ENCODE data around the gene HKDC1. TPM values are rescaled to one million over a fixed set of nuclear protein-coding genes. Genes with fewer than 3 reads are reported as not detected.

Gene HKDC1
- total RNA-seq, 4 donors from 2014 or later = 0.13 to 0.15 TPM; not detected in 2

DNA sequence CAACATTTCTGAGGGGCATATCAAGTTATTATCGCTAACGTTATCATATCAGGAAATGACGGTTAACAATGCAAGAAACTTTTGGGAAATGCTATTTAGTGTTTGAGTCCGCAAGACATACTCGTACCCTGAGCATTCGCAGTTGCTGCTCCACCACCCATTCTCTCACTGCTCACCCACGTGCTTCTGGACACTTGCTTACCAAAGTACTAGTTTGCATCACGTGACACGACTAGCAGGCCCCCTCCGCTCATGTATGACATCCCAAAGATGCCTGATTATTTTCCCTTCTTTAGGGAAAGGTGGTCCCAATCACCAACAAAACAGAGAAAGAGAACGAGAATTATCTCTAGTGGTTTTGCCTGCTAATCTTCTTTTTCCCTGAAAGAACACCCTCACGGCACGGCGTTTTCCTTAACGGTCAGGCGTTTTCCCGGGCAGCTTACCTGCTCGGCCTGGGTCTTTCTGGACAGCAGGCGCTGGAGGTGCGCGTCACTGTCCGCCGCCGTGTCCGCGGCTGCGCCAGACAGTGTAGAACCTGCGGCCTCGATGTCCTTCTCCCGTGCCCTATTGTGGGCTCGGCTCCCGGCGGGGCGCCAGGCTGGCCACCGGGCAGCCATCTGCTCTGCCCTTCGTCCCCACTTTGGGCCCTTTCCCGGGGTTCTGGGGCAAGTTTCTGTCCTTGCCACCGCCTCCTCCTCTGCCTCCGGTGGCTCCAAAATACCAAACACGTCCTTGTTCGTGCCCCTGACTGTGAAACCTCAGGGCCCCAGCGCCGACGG lies 40.2 kb upstream of the HKDC1 start, which contains the start of gene SUPV3L1:
Gene SUPV3L1 (plus strand): TSS at position 492 of the 782 bp plus-strand sequence. CDS start 58 bp downstream, at position 550.
- Histone ChIP-seq H3K4me1 (peaks cover 31% of the 10 kb centered on the region), H3K36me3 (peaks cover 5% of the 10 kb centered on the region), H3K27ac (peak within 1 kb of the TSS; percentile 95), H3K9me3 (no peaks in the 10 kb centered on the region), H3K4me3 (peak within 1 kb of the TSS; percentile 91), H3K27me3 (no peaks in the 10 kb centered on the region)
- TF ChIP-seq EP300 (IDR thresholded peaks at IDR 0.05) = no peak
- TF ChIP-seq POLR2AphosphoS5 (IDR thresholded peaks at IDR 0.05) = peak; percentile 53 to 93 (median 80)
- peak; percentile 34 to 81 for TF ChIP-seq POLR2A (IDR thresholded peaks at IDR 0.05)
- TF ChIP-seq, protein P1, sequence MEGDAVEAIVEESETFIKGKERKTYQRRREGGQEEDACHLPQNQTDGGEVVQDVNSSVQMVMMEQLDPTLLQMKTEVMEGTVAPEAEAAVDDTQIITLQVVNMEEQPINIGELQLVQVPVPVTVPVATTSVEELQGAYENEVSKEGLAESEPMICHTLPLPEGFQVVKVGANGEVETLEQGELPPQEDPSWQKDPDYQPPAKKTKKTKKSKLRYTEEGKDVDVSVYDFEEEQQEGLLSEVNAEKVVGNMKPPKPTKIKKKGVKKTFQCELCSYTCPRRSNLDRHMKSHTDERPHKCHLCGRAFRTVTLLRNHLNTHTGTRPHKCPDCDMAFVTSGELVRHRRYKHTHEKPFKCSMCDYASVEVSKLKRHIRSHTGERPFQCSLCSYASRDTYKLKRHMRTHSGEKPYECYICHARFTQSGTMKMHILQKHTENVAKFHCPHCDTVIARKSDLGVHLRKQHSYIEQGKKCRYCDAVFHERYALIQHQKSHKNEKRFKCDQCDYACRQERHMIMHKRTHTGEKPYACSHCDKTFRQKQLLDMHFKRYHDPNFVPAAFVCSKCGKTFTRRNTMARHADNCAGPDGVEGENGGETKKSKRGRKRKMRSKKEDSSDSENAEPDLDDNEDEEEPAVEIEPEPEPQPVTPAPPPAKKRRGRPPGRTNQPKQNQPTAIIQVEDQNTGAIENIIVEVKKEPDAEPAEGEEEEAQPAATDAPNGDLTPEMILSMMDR (IDR thresholded peaks at IDR 0.05) = no peak
- under 1% methylated on average over 33 of the region's 44 CpGs for WGBS
- peak; percentile 94 for DNase-seq (ENCODE audit: low spot score in 2 of 2)

DNA sequence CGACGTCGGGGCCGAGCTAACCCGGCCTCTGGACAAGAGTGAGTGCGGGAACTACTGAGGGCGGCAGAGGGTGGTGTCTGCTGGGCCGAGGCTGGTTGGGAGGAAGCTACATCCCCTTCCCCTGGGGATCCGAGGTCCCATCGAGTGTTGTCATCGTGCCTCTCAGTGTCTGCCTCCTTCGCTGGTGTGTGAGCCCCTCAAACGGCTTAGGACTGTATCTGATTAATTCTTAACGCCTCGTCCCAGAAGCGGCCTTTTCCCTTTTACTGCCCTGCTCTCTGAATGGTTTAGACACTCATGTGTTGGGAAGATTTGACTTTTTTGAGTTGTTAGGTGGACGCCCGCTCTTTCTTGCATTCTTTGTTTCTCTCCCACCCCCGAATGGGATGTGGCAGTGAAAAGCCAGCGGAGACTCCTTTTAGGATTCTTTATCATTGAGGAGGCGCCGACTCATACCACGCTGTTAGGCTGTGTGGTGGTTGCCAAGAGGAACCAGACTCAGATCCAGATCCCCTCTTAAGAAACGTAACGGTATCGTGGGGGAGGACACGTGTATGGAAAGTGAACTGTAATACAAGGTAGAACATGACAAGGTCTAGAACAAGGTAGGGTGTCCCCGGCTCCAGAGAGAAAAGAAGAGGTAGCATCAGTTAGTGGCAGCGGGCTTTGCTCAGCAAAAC lies 39.5 kb upstream of the HKDC1 start:
- WGBS = 6% methylated on average over 21 of the region's 29 CpGs
- TF ChIP-seq, protein P1 (IDR thresholded peaks at IDR 0.05) = no peak
- TF ChIP-seq POLR2AphosphoS5 (IDR thresholded peaks at IDR 0.05) (no peak), EP300 (IDR thresholded peaks at IDR 0.05) (no peak), POLR2A (IDR thresholded peaks at IDR 0.05) (no peak)
- H3K27me3 ChIP-seq = no peaks in the 10 kb centered on the region

DNA sequence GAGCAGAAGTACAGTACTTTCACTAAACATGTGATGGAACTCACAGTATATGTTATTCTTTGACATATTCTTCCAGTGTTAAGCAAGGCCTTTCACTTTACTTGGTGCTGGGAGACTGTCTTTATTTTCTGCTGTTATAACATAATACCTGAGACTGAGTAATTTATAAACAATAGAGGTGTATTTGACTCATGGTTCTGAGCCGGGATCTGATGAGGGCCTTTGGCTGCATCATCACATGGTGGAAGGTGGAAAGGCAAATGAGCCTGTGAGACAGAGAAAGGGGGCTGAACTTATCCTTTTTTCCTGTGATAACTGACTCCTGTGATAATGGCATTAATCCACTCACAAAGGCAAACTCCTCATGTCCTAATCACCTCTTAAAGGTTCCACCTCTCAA lies 38.7 kb upstream of the HKDC1 start:
- H3K4me3 ChIP-seq = peak overlapping the region; percentile 91
- H3K4me1 ChIP-seq = peaks cover 31% of the 10 kb centered on the region
- H3K9me3 ChIP-seq = no peaks in the 10 kb centered on the region
- TF ChIP-seq, protein P1 (IDR thresholded peaks at IDR 0.05) = no peak
- no peak for TF ChIP-seq POLR2A (IDR thresholded peaks at IDR 0.05)
- no peak for TF ChIP-seq EP300 (IDR thresholded peaks at IDR 0.05)
- no peak for TF ChIP-seq POLR2AphosphoS5 (IDR thresholded peaks at IDR 0.05)
- no peaks in the 10 kb centered on the region for H3K27me3 ChIP-seq
- 64% methylated on average over 1 of the region's 1 CpG for WGBS
- no peak overlapping the region for H3K27ac ChIP-seq
- no peak for DNase-seq (ENCODE audit: low spot score in 2 of 2)
- peaks cover 12% of the 10 kb centered on the region for H3K36me3 ChIP-seq

More for the DNA sequence above, 39.5 kb upstream of the HKDC1 start:
- H3K36me3 ChIP-seq = peaks cover 5% of the 10 kb centered on the region
- no peak for DNase-seq (ENCODE audit: low spot score in 2 of 2)
- H3K27ac ChIP-seq = peak overlapping the region; percentile 95
- peaks cover 31% of the 10 kb centered on the region for H3K4me1 ChIP-seq
- H3K4me3 ChIP-seq = peak overlapping the region; percentile 91
- no peaks in the 10 kb centered on the region for H3K9me3 ChIP-seq

DNA sequence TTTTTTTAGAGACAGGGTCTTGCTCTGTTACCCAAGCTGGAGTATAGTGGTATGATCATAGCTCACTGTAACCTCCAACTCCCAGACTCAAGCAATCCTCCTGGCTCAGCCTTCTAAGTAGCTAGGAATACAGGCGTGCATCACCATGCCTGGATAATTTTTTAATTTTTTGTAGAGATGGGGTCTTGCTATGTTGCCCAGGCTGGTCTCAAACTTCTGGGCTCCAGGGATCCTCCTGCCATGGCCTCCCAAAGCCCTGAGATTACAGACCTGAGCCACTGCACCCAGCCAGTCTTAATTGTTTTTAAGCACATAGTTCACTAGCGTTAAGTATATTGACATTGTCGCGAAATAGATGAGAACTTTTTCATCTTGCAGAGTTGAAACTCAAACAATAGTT lies 38.1 kb upstream of the HKDC1 start:
- DNase-seq (ENCODE audit: low spot score in 2 of 2) = no peak
- 93% methylated on average over 4 of the region's 4 CpGs for WGBS
- Histone ChIP-seq H3K9me3 (no peaks in the 10 kb centered on the region), H3K27me3 (no peaks in the 10 kb centered on the region), H3K4me3 (no peak overlapping the region), H3K27ac (no peak overlapping the region), H3K36me3 (peaks cover 18% of the 10 kb centered on the region), H3K4me1 (peaks cover 31% of the 10 kb centered on the region)
- no peak for TF ChIP-seq POLR2AphosphoS5 (IDR thresholded peaks at IDR 0.05)
- TF ChIP-seq, protein P1 (IDR thresholded peaks at IDR 0.05) = no peak
- no peak for TF ChIP-seq EP300 (IDR thresholded peaks at IDR 0.05)
- TF ChIP-seq POLR2A (IDR thresholded peaks at IDR 0.05) = no peak

DNA sequence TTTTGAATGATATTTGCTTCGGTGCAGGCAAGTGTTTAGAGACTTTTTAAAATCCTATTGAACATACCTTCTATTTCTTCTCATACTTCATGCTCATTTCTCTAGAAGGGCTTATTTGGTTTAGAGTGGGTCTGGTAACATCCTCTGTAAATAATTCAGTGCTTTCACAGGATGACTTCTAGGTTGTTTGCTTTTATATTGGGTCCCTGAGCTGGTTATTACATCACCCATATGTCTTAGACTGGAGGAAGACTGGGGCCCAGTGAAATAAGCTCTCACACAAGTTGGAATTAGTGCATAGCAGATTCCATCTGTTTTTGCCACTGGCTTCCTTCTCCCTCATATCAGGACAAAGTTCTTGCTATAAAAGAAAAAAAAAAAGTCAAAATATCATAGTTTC lies 33.6 kb upstream of the HKDC1 start:
- 88% methylated on average over 1 of the region's 1 CpG for WGBS
- peaks cover 63% of the 10 kb centered on the region for H3K36me3 ChIP-seq

More for the DNA sequence above, 33.6 kb upstream of the HKDC1 start:
- DNase-seq (ENCODE audit: low spot score in 2 of 2) = no peak
- Histone ChIP-seq H3K9me3 (no peaks in the 10 kb centered on the region), H3K4me1 (peaks cover 16% of the 10 kb centered on the region), H3K4me3 (no peak overlapping the region), H3K27ac (no peak overlapping the region), H3K27me3 (no peaks in the 10 kb centered on the region)
- TF ChIP-seq POLR2AphosphoS5 (IDR thresholded peaks at IDR 0.05) = no peak
- TF ChIP-seq EP300 (IDR thresholded peaks at IDR 0.05) = no peak
- TF ChIP-seq, protein P1 (IDR thresholded peaks at IDR 0.05) = no peak
- TF ChIP-seq POLR2A (IDR thresholded peaks at IDR 0.05) = no peak

All from suprapubic skin (tissue), 4 donors.